CD4-positive, alpha-beta memory T cell (primary cell): Measurements from ENCODE around the gene SERHL2. TPM values are rescaled to one million over a fixed set of nuclear protein-coding genes. Genes with fewer than 3 reads are reported as not detected.
A peak's percentile ranks its signal among the peaks of the same experiment; 100 is the strongest.
"Not testable (repeated sequence)": the region's sequence is repeated elsewhere in the genome, so short reads cannot be mapped to it uniquely, and the experiment has no call there.

Source experiments
- CTCF ChIA-PET: fragments of 350-600 bp; sonication (Branson Sonifier 250); formaldehyde crosslinking; loops from one replicate; lab custom pipeline; 2021; ENCODE audit warnings: inconsistent platforms; ENCODE audit not compliant: partially characterized antibody; lab: Charles Lee
- POLR2A ChIA-PET: fragments of 350-600 bp; sonication (Branson Sonifier 250); formaldehyde crosslinking; loops from one replicate; lab custom pipeline; 2021; ENCODE audit not compliant: partially characterized antibody; lab: Charles Lee
- DNase-seq, 5 donors: peaks; one replicate each; pipeline versions ENCODE4 v3.0.0 to v3.0.0-alpha.2; 2020 to 2022; ENCODE audit warnings: mixed read lengths in 1 of 5
- H3K27ac ChIP-seq: one replicate; pipeline ENCODE4 v1.7.0; 2013; ENCODE audit warnings: low read depth, low read length
- H3K27me3 ChIP-seq: 2 replicates; pipeline ENCODE4 v1.7.0; 2013; ENCODE audit warnings: mild to moderate bottlenecking, low read length, moderate library complexity; ENCODE audit not compliant: insufficient read depth
- H3K36me3 ChIP-seq: 2 replicates; pipeline ENCODE4 v1.7.0; 2013; ENCODE audit warnings: mild to moderate bottlenecking, low read length, moderate library complexity; ENCODE audit not compliant: insufficient read depth
- H3K4me1 ChIP-seq: 2 replicates; pipeline ENCODE4 v1.7.0; 2013; ENCODE audit warnings: mild to moderate bottlenecking, low read length, moderate library complexity; ENCODE audit not compliant: insufficient read depth
- H3K4me3 ChIP-seq, 2 donors: one replicate each; pipeline ENCODE4 v1.7.0; 2013; ENCODE audit warnings: low read length in 2 of 2, mild to moderate bottlenecking in 1 of 2
- H3K9me3 ChIP-seq, 2 donors: one replicate each; pipeline ENCODE4 v1.7.0; 2013; ENCODE audit warnings: low read length in 2 of 2, control low read depth in 1 of 2; ENCODE audit not compliant: control insufficient read depth in 1 of 2
- H3K27ac Mint-ChIP-seq, 7 donors: one replicate each; pipeline ENCODE4 v1.8.0; 2020 to 2021; ENCODE audit warnings: mixed read lengths in 7 of 7, mild to moderate bottlenecking in 6 of 7, inconsistent platforms in 3 of 7, moderate library complexity in 3 of 7
- H3K27me3 Mint-ChIP-seq, 2 donors: one replicate each; pipeline ENCODE4 v1.8.0; 2020 to 2021; ENCODE audit warnings: mixed read lengths in 2 of 2
- H3K36me3 Mint-ChIP-seq, 2 donors: one replicate each; pipeline ENCODE4 v1.8.0; 2020 to 2021; ENCODE audit warnings: mixed read lengths in 2 of 2, inconsistent platforms in 1 of 2, mild to moderate bottlenecking in 1 of 2
- H3K4me1 Mint-ChIP-seq, 4 donors: one replicate each; pipeline ENCODE4 v1.8.0; 2020 to 2021; ENCODE audit warnings: mixed read lengths in 4 of 4, mild to moderate bottlenecking in 1 of 4
- H3K4me3 Mint-ChIP-seq, 8 donors: one replicate each; pipeline ENCODE4 v1.8.0; 2020 to 2021; ENCODE audit warnings: mixed read lengths in 8 of 8, mild to moderate bottlenecking in 7 of 8, moderate library complexity in 6 of 8, inconsistent platforms in 3 of 8
- H3K9me3 Mint-ChIP-seq, 8 donors: one replicate each; pipeline ENCODE4 v1.8.0; 2020 to 2021; ENCODE audit warnings: mixed read lengths in 8 of 8, mild to moderate bottlenecking in 5 of 8, inconsistent platforms in 3 of 8, moderate library complexity in 1 of 8
- intact Hi-C: fragments of 100-400 bp; cut with micrococcal nuclease; formaldehyde crosslinking; loops from one replicate; pipeline ENCODE4 v1.15.1; 2023
- polyA plus RNA-seq, 2 donors: library from polyadenylated mRNA; unstranded; fragments of 300-500 nt; fragmentation: Illumina TruSeq; gene quantifications; one replicate each; pipeline ENCODE4 v1.2.3, GENCODE V29; 2021
- total RNA-seq, 2 experiments: library from RNA; stranded (reverse); gene quantifications; one replicate each; pipeline ENCODE4 v1.2.3, GENCODE V29; 2021

The SERHL2 gene
- total and polyA plus RNA-seq, 4 experiments from 2014 or later, result 0.26 to 0.81 (median 0.36) TPM; not detected in 1

- Mint-ChIP-seq H3K4me1 (peaks cover 2 to 14% (median 8%) of the 10 kb centered on the region in 4 donors), H3K27ac (peak overlapping the region in 1 of 7 donors; percentile 41), H3K36me3 (peaks cover 0 to 24% of the 10 kb centered on the region in 2 donors)
- H3K9me3 ChIP-seq, DNase-seq, H3K4me1 ChIP-seq, H3K9me3 Mint-ChIP-seq, CTCF ChIA-PET, H3K4me3 ChIP-seq, H3K4me3 Mint-ChIP-seq, H3K27me3 Mint-ChIP-seq, H3K27ac ChIP-seq, intact Hi-C loops, H3K27me3 ChIP-seq: not testable (repeated sequence)
- peaks cover 11% of the 10 kb centered on the region for H3K36me3 ChIP-seq
- POLR2A ChIA-PET, result interaction anchor here (0.6 kb wide), 1 partner anchor 1930 kb away, joined by 3 read pairs; no protein-coding TSS in a partner anchor
These were observed 39.4 kb upstream of the SERHL2 start for GRCh38 chr22:42514331-42514730.

GRCh38 chr22:42515304-42515703 lies 38.5 kb upstream of the SERHL2 start:
- Histone ChIP-seq H3K4me1 (peaks cover 11% of the 10 kb centered on the region), H3K36me3 (peaks cover 11% of the 10 kb centered on the region)
- H3K27me3 ChIP-seq, intact Hi-C loops, H3K9me3 Mint-ChIP-seq, H3K27ac Mint-ChIP-seq, H3K4me3 ChIP-seq, DNase-seq, POLR2A ChIA-PET, H3K27me3 Mint-ChIP-seq, H3K4me3 Mint-ChIP-seq, H3K27ac ChIP-seq, CTCF ChIA-PET, H3K9me3 ChIP-seq: not testable (repeated sequence)
- Mint-ChIP-seq H3K36me3 (peaks cover 0 to 21% of the 10 kb centered on the region in 2 donors), H3K4me1 (peaks cover 7 to 21% (median 13%) of the 10 kb centered on the region in 4 donors)

- intact Hi-C loops, result no loop called here
These were observed 37.9 kb upstream of the SERHL2 start for GRCh38 chr22:42515896-42516295.

GRCh38 chr22:42517103-42517502 lies 36.7 kb upstream of the SERHL2 start:
- Mint-ChIP-seq H3K4me3 (peak overlapping the region in 3 of 8 donors; percentile 17 to 57 (median 35)), H3K36me3 (peaks cover 0 to 13% of the 10 kb centered on the region in 2 donors), H3K27ac (peak overlapping the region in 2 of 7 donors; percentile 41 to 46), H3K4me1 (peaks cover 7 to 21% (median 14%) of the 10 kb centered on the region in 4 donors)
- H3K9me3 ChIP-seq, H3K27ac ChIP-seq, H3K9me3 Mint-ChIP-seq, H3K27me3 ChIP-seq, POLR2A ChIA-PET, H3K27me3 Mint-ChIP-seq, DNase-seq, intact Hi-C loops, H3K4me3 ChIP-seq, CTCF ChIA-PET: not testable (repeated sequence)
- Histone ChIP-seq H3K36me3 (peaks cover 11% of the 10 kb centered on the region), H3K4me1 (peaks cover 11% of the 10 kb centered on the region)

More at GRCh38 chr22:42515896-42516295, 37.9 kb upstream of the SERHL2 start:
- Histone ChIP-seq H3K4me3 (no peak overlapping the region), H3K36me3 (peaks cover 11% of the 10 kb centered on the region), H3K4me1 (peaks cover 11% of the 10 kb centered on the region), H3K27ac (no peak overlapping the region), H3K9me3 (no peaks in the 10 kb centered on the region), H3K27me3 (no peaks in the 10 kb centered on the region)
- Mint-ChIP-seq H3K9me3 (no peaks in the 10 kb centered on the region), H3K4me3 (no peak overlapping the region), H3K27me3 (no peaks in the 10 kb centered on the region), H3K36me3 (peaks cover 0 to 17% of the 10 kb centered on the region in 2 donors), H3K4me1 (peaks cover 7 to 21% (median 14%) of the 10 kb centered on the region in 4 donors), H3K27ac (no peak overlapping the region)
- ChIA-PET CTCF (no interaction called here), POLR2A (no interaction called here)
- no peak for DNase-seq

- H3K27ac Mint-ChIP-seq, result peak overlapping the region; percentile 93 to 99 (median 98)
- POLR2A ChIA-PET, result interaction anchor here (1.2 kb wide), 1 partner anchor 80 kb away, joined by 5 read pairs; no protein-coding TSS in a partner anchor
- DNase-seq, H3K9me3 Mint-ChIP-seq, H3K9me3 ChIP-seq, H3K27me3 ChIP-seq, H3K27me3 Mint-ChIP-seq, CTCF ChIA-PET, intact Hi-C loops: not testable (repeated sequence)
- peaks cover 7 to 21% (median 14%) of the 10 kb centered on the region in 4 donors for H3K4me1 Mint-ChIP-seq
- peaks cover 0 to 13% of the 10 kb centered on the region in 2 donors for H3K36me3 Mint-ChIP-seq
- peak overlapping the region; percentile 61 to 79 for H3K4me3 ChIP-seq
- peaks cover 11% of the 10 kb centered on the region for H3K4me1 ChIP-seq
- H3K27ac ChIP-seq, result peak overlapping the region; percentile 78
- H3K4me3 Mint-ChIP-seq, result peak overlapping the region; percentile 95 to 99 (median 97)
- peaks cover 11% of the 10 kb centered on the region for H3K36me3 ChIP-seq
These were observed 34.9 kb upstream of the SERHL2 start for GRCh38 chr22:42518638-42519524.

GRCh38 chr22:42519525-42520401 lies 34.0 kb upstream of the SERHL2 start, which contains the start of gene RRP7A:
Gene RRP7A (minus strand): TSS chr22:42519796. CDS start chr22:42519786, 10 bp downstream.
- peaks cover 7 to 21% (median 14%) of the 10 kb centered on the region in 4 donors for H3K4me1 Mint-ChIP-seq
- H3K36me3 ChIP-seq, result peaks cover 11% of the 10 kb centered on the region
- H3K27me3 ChIP-seq, result no peaks in the 10 kb centered on the region
- peaks cover 0 to 10% of the 10 kb centered on the region in 2 donors for H3K36me3 Mint-ChIP-seq
- ChIA-PET CTCF (no interaction called here), POLR2A (interaction anchor here (1.1 kb wide), 1 partner anchor 95 kb away, joined by 3 read pairs; the partner anchor contains the start of gene POLDIP3)
- peak within 1 kb of the TSS; percentile 93 to 99 (median 98) for H3K27ac Mint-ChIP-seq
- intact Hi-C loops, result no loop called here
- peak within 1 kb of the TSS; percentile 78 for H3K27ac ChIP-seq
- H3K4me3 ChIP-seq, result peak within 1 kb of the TSS; percentile 61 to 79
- H3K4me1 ChIP-seq, result peaks cover 11% of the 10 kb centered on the region
- H3K4me3 Mint-ChIP-seq, result peak within 1 kb of the TSS; percentile 95 to 99 (median 97)
- DNase-seq, result peak; percentile 79 to 88 (median 81)
- H3K9me3 Mint-ChIP-seq, result no peaks in the 10 kb centered on the region
- no peaks in the 10 kb centered on the region for H3K27me3 Mint-ChIP-seq
- H3K9me3 ChIP-seq, result no peaks in the 10 kb centered on the region
